Measurements from ENCODE around the gene OR6X1. TPM values are rescaled to one million over a fixed set of nuclear protein-coding genes. Genes with fewer than 3 reads are reported as not detected.

The OR6X1 gene, protein sequence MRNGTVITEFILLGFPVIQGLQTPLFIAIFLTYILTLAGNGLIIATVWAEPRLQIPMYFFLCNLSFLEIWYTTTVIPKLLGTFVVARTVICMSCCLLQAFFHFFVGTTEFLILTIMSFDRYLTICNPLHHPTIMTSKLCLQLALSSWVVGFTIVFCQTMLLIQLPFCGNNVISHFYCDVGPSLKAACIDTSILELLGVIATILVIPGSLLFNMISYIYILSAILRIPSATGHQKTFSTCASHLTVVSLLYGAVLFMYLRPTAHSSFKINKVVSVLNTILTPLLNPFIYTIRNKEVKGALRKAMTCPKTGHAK
- not detected for polyA plus RNA-seq (2012; ENCODE audit: missing spikeins)

DNA sequence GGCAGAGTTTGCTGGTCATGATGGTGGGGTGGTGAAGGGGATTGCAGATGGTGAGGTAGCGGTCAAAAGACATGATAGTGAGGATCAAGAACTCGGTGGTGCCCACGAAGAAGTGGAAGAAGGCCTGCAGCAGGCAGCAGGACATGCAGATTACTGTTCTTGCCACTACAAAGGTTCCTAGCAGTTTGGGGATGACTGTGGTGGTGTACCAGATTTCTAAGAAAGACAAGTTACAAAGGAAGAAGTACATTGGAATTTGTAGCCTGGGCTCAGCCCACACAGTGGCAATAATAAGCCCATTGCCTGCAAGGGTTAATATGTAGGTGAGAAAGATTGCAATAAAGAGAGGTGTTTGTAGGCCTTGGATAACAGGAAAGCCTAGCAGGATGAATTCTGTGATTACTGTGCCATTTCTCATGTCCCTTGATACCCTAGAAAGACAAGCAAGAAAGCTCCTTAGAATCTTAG lies at the start of gene OR6X1:
Gene OR6X1, minus strand, starts transcription at position 418 of the 468 bp plus-strand sequence. Its CDS starts 0 bp downstream, at position 418.
- DNase-seq (ENCODE audit: insufficient read length) (no peak), FAIRE-seq (peak; percentile 73)
- TF ChIP-seq TAF1 (IDR thresholded peaks at IDR 0.05; ENCODE audit: borderline replicate concordance, low read depth, low read length) (no peak), POLR2A (IDR thresholded peaks at IDR 0.05; ENCODE audit: low read depth, low read length) (no peak), POLR2AphosphoS5 (IDR thresholded peaks at IDR 0.05; ENCODE audit: low read depth, low read length) (no peak)

DNA sequence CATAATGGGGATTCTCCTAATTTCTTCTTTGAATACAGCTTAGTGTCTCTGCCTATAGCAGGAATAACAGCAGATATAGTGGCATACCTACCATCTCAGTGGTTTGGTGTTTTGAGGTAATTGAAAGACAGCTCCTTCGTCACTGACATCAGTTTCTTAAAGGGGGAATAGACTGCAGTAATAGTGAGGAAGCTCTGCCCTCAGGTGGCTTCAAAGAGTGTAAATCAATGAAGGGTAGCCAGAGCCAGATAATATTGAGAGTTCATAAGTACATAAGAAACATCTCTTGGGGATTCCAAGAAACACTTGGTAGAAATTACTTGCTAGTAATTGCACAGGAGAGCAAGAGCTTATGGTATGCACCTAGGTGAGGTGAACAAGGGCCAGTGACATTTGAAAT lies 47.4 kb upstream of the OR6X1 start:
- FAIRE-seq: peak; percentile 67
- DNase-seq (ENCODE audit: insufficient read length): no peak

DNA sequence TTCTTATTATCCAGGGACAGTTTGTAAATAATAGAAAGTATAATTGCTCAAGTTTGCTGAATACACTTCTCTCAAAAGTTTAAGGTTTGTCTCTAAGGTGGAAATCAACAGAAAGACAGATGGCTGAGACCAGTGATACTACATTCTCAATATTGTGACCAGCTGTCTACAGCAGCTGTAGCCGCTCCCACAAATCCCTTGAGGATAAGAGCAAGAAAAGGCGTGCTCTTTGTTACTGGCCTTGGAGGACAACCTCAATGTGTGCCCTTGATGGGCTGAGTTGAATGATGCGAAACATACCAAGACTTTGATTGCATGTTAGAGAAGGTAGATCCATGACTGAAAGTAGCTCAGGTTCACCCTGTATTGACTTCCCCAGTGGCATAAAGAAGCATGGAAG lies 45.7 kb upstream of the OR6X1 start:
- FAIRE-seq: no peak
- TF ChIP-seq POLR2AphosphoS5 (IDR thresholded peaks at IDR 0.05; ENCODE audit: low read depth, low read length) (no peak), TAF1 (IDR thresholded peaks at IDR 0.05; ENCODE audit: borderline replicate concordance, low read depth, low read length) (no peak), POLR2A (IDR thresholded peaks at IDR 0.05; ENCODE audit: low read depth, low read length) (no peak)
- no peak for DNase-seq (ENCODE audit: insufficient read length)

More for the DNA sequence above, 47.4 kb upstream of the OR6X1 start:
- no peak for TF ChIP-seq POLR2A (IDR thresholded peaks at IDR 0.05; ENCODE audit: low read depth, low read length)
- no peak for TF ChIP-seq TAF1 (IDR thresholded peaks at IDR 0.05; ENCODE audit: borderline replicate concordance, low read depth, low read length)
- TF ChIP-seq POLR2AphosphoS5 (IDR thresholded peaks at IDR 0.05; ENCODE audit: low read depth, low read length): no peak

DNA sequence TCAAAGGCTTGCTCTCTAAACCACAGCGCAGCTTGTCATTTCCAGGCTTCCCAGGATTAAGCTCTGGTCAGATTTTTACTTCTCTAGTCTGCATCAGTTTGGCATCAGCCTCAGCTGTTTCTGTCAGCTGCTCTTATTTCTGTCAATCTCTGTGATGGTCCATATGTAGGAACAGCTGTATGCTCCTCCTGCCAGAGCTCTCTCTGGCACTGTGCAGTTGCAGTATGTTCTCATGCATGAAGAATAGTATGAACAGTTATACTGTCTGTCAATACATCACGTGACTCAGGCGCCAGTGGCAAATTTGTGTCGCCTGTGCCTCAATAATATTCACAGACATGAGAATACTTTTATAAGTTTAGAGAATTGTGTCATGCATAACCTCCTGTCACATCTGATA lies 45.1 kb upstream of the OR6X1 start:
- TF ChIP-seq POLR2AphosphoS5 (IDR thresholded peaks at IDR 0.05; ENCODE audit: low read depth, low read length) (no peak), TAF1 (IDR thresholded peaks at IDR 0.05; ENCODE audit: borderline replicate concordance, low read depth, low read length) (no peak), POLR2A (IDR thresholded peaks at IDR 0.05; ENCODE audit: low read depth, low read length) (no peak)
- no peak for FAIRE-seq
- DNase-seq (ENCODE audit: insufficient read length): no peak

DNA sequence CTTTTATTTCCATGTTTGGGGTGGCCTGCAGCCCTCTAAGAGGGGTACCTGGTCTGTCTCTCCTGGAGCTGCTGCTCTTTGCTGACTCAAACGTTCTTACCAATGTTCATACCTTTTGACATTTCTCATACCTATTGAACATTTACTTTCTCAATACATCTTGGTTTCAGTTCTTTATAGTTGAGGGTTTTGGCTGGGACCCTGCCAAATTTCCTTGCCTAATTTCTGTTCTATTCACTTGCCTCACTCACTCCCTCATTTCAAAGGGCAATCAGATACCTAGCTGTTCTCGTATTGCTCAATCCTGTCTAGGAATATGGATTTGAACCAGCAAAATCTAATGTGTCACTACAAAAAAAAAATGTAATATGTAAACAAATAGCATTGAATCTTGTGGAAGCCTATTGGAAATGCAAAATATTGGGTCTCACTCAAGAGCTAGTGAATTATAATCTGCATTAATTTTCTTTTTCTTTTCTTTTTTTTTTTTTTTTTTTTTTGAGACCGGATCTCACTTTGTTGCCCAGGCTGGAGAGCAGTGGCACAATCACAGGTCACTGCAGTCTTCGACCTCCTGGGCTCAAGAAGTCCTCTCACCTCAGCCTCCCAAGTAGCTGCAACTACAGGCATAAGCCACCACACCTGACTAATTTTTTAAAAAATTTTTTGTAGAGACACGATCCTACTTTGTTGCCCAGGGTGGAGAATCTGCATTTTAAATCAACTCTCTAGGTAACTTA lies 44.4 kb upstream of the OR6X1 start:
- FAIRE-seq (peak; percentile 48), DNase-seq (ENCODE audit: insufficient read length) (no peak)
- no peak for TF ChIP-seq TAF1 (IDR thresholded peaks at IDR 0.05; ENCODE audit: borderline replicate concordance, low read depth, low read length)
- no peak for TF ChIP-seq POLR2AphosphoS5 (IDR thresholded peaks at IDR 0.05; ENCODE audit: low read depth, low read length)
- TF ChIP-seq POLR2A (IDR thresholded peaks at IDR 0.05; ENCODE audit: low read depth, low read length): no peak

DNA sequence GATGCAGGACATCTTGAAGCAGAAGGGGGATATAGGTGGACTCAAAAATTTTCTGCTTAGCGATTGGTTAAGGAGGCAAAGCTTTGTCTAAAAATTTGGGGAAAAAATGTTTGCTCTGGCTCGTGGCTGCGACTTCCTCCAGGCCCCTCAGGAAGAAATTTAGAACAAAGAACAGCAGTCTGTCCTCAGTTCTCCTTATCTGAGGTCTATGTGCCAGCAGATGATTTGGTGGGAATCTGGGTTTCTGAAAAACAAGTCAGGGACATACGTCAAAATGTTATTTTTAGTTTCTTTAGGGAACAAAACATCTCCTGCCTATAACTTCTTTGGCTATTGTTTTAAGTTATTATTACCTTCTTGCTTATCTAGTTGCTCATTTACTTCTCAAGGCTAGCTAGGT lies 43.8 kb upstream of the OR6X1 start:
- TF ChIP-seq POLR2A (IDR thresholded peaks at IDR 0.05; ENCODE audit: low read depth, low read length): no peak
- no peak for TF ChIP-seq POLR2AphosphoS5 (IDR thresholded peaks at IDR 0.05; ENCODE audit: low read depth, low read length)
- TF ChIP-seq TAF1 (IDR thresholded peaks at IDR 0.05; ENCODE audit: borderline replicate concordance, low read depth, low read length): no peak
- FAIRE-seq: no peak
- no peak for DNase-seq (ENCODE audit: insufficient read length)

DNA sequence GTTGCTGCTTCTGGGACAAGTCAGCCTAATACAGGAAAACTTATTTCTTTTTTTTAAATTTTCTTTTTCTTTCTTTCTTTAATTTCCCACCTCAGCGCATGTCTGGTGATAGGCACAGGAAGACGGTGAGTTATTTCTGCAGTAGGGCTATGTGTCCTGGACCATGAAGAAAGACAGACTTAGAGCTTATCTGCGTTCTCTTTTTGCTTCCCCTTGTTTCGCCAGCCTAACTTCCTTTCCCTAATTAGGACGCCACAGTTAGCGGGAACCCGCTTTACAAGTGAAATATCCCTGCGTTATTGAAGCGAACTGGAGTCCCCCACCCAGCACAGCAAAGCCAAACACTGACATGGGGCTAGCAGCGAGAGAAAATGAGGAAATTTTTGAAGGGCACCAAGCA lies 43.2 kb upstream of the OR6X1 start:
- TF ChIP-seq POLR2A (IDR thresholded peaks at IDR 0.05; ENCODE audit: low read depth, low read length) (no peak), POLR2AphosphoS5 (IDR thresholded peaks at IDR 0.05; ENCODE audit: low read depth, low read length) (no peak), TAF1 (IDR thresholded peaks at IDR 0.05; ENCODE audit: borderline replicate concordance, low read depth, low read length) (no peak)
- FAIRE-seq: no peak
- no peak for DNase-seq (ENCODE audit: insufficient read length)

DNA sequence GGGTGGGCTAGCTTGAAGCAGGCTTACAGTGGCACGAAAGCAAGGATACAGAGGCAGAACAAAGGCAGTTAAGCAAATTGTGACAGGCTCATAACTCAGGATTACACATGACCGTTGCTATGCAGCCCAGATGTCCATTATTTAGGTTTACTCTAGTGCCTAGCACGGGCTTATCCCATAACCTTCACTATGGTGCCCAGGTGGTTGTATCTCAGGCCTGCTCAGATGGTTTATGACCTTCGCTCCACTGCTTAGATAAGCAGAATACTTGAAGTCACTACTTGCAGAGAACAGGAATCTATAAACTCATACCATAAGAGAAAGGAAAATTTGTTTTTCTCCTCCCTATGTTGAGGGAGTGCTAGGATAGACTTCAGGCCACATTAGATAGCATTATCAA lies 42.8 kb upstream of the OR6X1 start:
- FAIRE-seq: peak; percentile 38
- TF ChIP-seq TAF1 (IDR thresholded peaks at IDR 0.05; ENCODE audit: borderline replicate concordance, low read depth, low read length) (no peak), POLR2AphosphoS5 (IDR thresholded peaks at IDR 0.05; ENCODE audit: low read depth, low read length) (no peak), POLR2A (IDR thresholded peaks at IDR 0.05; ENCODE audit: low read depth, low read length) (no peak)

DNA sequence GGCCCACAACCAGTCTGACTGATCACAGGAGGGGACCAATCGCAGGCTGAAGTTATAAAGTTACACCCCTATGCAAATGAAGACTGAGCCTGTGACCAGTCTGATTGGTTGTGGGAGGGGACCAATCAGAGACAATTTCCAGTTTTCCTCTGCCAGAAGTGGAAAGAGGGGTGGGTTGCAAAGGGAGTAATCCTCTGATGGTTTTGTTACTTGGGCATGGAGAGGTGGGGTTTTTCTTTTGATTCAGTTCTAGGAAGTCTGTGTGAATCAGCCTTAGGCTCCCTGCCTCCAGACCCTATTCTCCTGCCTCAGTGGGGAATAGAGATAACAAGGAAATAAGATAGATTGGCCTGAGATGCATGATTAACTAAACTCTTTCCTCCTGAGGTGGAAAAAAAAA lies 41.9 kb upstream of the OR6X1 start:
- DNase-seq (ENCODE audit: insufficient read length): no peak
- FAIRE-seq: no peak
- TF ChIP-seq POLR2A (IDR thresholded peaks at IDR 0.05; ENCODE audit: low read depth, low read length) (no peak), POLR2AphosphoS5 (IDR thresholded peaks at IDR 0.05; ENCODE audit: low read depth, low read length) (no peak), TAF1 (IDR thresholded peaks at IDR 0.05; ENCODE audit: borderline replicate concordance, low read depth, low read length) (no peak)

More for the DNA sequence above, 42.8 kb upstream of the OR6X1 start:
- no peak for DNase-seq (ENCODE audit: insufficient read length)

DNA sequence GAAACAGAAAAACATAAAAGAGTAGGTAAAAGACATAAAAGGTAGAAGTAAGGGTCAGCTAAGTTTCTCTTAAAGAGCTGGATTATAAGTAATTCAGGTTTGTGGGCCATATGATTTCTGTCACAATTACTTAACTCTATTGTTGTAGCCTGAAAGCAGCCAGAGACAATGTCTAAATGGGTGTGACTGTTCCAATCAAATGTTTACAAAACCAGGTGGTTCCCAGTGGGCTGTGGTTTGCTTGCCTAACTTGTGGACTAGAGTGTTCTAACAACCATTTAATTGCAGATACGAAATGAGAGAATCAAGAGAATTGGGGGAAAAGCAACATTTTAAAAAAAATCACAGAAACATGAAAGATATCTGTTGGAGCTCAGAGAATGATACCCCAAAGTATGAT lies 29.2 kb upstream of the OR6X1 start:
- DNase-seq (ENCODE audit: insufficient read length) (no peak), FAIRE-seq (no peak)
- TF ChIP-seq POLR2AphosphoS5 (IDR thresholded peaks at IDR 0.05; ENCODE audit: low read depth, low read length) (no peak), TAF1 (IDR thresholded peaks at IDR 0.05; ENCODE audit: borderline replicate concordance, low read depth, low read length) (no peak), POLR2A (IDR thresholded peaks at IDR 0.05; ENCODE audit: low read depth, low read length) (no peak)

DNA sequence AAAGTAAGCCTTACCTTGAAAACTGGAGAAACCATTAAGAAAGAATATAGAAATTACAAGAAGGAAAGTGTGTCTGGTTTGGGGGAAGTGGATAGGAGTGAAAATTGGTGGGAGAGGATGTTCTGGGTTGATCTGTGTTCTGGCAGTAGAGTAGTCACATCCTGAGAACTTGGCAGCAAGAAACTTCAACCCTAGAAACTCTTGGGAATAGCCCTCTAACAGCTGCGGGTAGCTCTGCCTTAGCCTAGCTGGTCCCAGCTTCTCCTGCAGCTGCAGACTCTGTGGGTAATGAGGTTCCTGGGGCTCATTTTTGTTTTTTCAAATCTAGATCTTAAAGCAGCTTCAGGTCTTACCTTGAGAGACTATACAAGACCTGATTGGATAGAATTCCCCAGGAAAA lies 24.2 kb upstream of the OR6X1 start:
- FAIRE-seq: no peak
- DNase-seq (ENCODE audit: insufficient read length): no peak
- no peak for TF ChIP-seq POLR2A (IDR thresholded peaks at IDR 0.05; ENCODE audit: low read depth, low read length)
- no peak for TF ChIP-seq TAF1 (IDR thresholded peaks at IDR 0.05; ENCODE audit: borderline replicate concordance, low read depth, low read length)
- TF ChIP-seq POLR2AphosphoS5 (IDR thresholded peaks at IDR 0.05; ENCODE audit: low read depth, low read length): no peak

All from GM12892 (cell line).